Lung (tissue), 12 donors: ENCODE measurements around the gene PIP5K1B. TPM values are rescaled to one million over a fixed set of nuclear protein-coding genes. Genes with fewer than 3 reads are reported as not detected.

Experiments
- ATAC-seq: fragments of 200-7000 bp; cut with Tn5 transposase; one replicate; pipeline ENCODE4 v1.9.1; 2020; ENCODE audit warnings: moderate number of reproducible peaks; ENCODE audit not compliant: insufficient read depth, low FRiP score
- DNase-seq, 3 donors: peaks; one replicate each; pipeline ENCODE4 v3.0.0-alpha.2; 2013 to 2017
- H3K27ac ChIP-seq, 2 donors: one replicate each; pipeline ENCODE4 v1.5.1; 2013; ENCODE audit warnings: mild to moderate bottlenecking in 2 of 2, moderate library complexity in 2 of 2, control low read depth in 1 of 2, inconsistent platforms in 1 of 2, low read depth in 1 of 2, low read length in 1 of 2
- H3K27me3 ChIP-seq, 3 donors: one replicate each; pipeline ENCODE4 v1.5.1; 2013; ENCODE audit warnings: low read length in 2 of 3; ENCODE audit not compliant: control insufficient read depth in 3 of 3, insufficient read depth in 3 of 3
- H3K36me3 ChIP-seq, 4 donors: one replicate each; pipeline ENCODE4 v1.5.1; 2013; ENCODE audit warnings: low read length in 4 of 4, mild to moderate bottlenecking in 1 of 4, moderate library complexity in 1 of 4; ENCODE audit not compliant: control insufficient read depth in 4 of 4, insufficient read depth in 4 of 4
- H3K4me1 ChIP-seq, 5 donors: one replicate each; pipeline ENCODE4 v1.5.1; 2013; ENCODE audit warnings: low read length in 5 of 5, mild to moderate bottlenecking in 2 of 5, moderate library complexity in 1 of 5; ENCODE audit not compliant: control insufficient read depth in 5 of 5, insufficient read depth in 5 of 5
- H3K4me3 ChIP-seq: one replicate; pipeline ENCODE4 v1.5.1; 2013; ENCODE audit warnings: mild to moderate bottlenecking, control low read depth, moderate library complexity
- H3K9ac ChIP-seq, 2 donors: one replicate each; pipeline ENCODE4 v1.5.1; 2013; ENCODE audit warnings: low read length in 2 of 2, control low read depth in 1 of 2; ENCODE audit not compliant: insufficient read depth in 1 of 2
- H3K9me3 ChIP-seq, 4 donors: one replicate each; pipeline ENCODE4 v1.5.1; 2013; ENCODE audit warnings: low read length in 3 of 4, mild to moderate bottlenecking in 1 of 4, moderate library complexity in 1 of 4; ENCODE audit not compliant: control insufficient read depth in 4 of 4, insufficient read depth in 3 of 4
- WGBS, 2 donors: extraction: QIAGEN DNeasy Blood & Tissue Kit; methylation state at CpG; one replicate each; pipeline ENCODE4 v1.1.7; 2013; 5-methylcytosine and 5-hydroxymethylcytosine counted together
- polyA plus RNA-seq, 2 donors: library from polyadenylated mRNA; stranded (reverse); fragments of 200-250 nt; gene quantifications; one replicate each; pipeline ENCODE4 v1.2.1, GENCODE V29; 2013
- total RNA-seq, 2 donors: library from RNA; depleted of rRNA in 1 of 2; stranded (reverse); fragments of >200 nt in 1 of 2; gene quantifications; one replicate each; pipeline ENCODE4 v1.2.1, GENCODE V29; 2014 to 2021
- TF ChIP-seq, protein P1 (sequence below): IDR thresholded peaks from 2 replicates; pipeline ENCODE4 v1.5.1; 2012; ENCODE audit warnings: mild to moderate bottlenecking; ENCODE audit errors: control extremely low read depth, extremely low read depth
- donor health status: control.
- donor health status: control.
- donor health status: Bipolar disorder and iron deficiency.
- donor health status: healthy.
- donor health status: DM: yes; HTN: yes; CAD: no.

PIP5K1B gene
- total and polyA plus RNA-seq, 4 donors: 6.6 to 28.2 (median 15.6) TPM

DNA sequence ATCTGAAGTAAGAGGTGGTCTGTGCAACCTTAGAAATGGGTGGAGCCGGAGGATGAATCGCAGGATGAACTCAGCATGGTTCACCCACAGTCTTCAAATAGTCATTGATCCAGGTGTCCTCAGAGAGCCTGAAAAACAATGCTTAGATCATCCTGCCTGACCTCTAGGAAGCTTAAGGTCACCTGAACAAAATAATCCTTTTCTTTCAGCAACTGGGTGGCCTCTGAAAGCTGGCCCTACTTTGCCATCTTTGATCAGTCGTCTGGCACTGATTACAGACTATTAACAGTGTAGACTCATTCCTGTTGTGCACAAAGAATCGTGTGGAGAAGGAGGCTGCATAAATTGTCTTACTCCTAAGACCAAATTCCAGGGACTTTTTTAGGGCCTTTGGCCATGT is 50.7 kb downstream of the PIP5K1B start:
- H3K27ac ChIP-seq: no peak overlapping the region
- no peaks in the 10 kb centered on the region for H3K27me3 ChIP-seq
- peaks cover 0 to 2% (median 0%) of the 10 kb centered on the region in 4 donors for H3K9me3 ChIP-seq
- TF ChIP-seq, protein P1, sequence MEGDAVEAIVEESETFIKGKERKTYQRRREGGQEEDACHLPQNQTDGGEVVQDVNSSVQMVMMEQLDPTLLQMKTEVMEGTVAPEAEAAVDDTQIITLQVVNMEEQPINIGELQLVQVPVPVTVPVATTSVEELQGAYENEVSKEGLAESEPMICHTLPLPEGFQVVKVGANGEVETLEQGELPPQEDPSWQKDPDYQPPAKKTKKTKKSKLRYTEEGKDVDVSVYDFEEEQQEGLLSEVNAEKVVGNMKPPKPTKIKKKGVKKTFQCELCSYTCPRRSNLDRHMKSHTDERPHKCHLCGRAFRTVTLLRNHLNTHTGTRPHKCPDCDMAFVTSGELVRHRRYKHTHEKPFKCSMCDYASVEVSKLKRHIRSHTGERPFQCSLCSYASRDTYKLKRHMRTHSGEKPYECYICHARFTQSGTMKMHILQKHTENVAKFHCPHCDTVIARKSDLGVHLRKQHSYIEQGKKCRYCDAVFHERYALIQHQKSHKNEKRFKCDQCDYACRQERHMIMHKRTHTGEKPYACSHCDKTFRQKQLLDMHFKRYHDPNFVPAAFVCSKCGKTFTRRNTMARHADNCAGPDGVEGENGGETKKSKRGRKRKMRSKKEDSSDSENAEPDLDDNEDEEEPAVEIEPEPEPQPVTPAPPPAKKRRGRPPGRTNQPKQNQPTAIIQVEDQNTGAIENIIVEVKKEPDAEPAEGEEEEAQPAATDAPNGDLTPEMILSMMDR: no peak
- H3K36me3 ChIP-seq: no peaks in the 10 kb centered on the region
- DNase-seq (no peak), ATAC-seq (no peak)
- no peak overlapping the region for H3K4me3 ChIP-seq
- WGBS, 2 donors: 82 to 90% methylated on average over 4 of the region's 4 CpGs
- peaks cover 0 to 5% (median 0%) of the 10 kb centered on the region in 5 donors for H3K4me1 ChIP-seq
- H3K9ac ChIP-seq: no peak overlapping the region

DNA sequence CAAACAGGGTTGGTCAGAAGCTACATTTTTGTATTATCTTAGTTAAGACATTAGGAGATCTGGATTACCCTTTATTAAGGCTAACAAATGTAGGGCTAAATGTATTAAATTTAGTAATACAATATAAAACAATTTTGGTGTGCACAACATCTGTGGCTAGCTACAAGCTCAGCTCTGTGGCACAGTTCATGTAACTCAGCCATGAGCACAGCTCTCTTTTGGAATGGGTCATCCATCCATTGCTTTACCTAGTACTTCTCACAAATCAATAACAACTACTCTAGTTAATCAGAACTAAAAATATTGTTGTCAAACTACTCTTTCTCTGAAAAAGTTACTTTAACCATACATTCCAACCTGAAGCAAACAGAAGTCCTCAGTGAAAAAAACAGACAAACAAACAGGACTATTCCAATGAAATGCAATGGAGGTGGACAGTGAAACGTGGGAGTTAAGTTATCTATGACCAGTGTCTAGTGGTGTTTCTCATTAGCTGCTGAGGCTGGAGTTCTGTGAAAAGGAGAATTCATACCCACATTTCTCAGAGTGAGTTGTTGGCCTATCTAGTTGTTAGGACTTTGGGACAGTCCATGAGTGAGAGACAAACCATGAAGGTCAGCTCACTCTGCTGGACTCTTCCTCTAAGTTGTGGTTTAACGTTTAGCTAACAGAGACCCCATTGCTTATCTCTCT is 55.1 kb downstream of the PIP5K1B start:
- Histone ChIP-seq H3K4me1 (peaks cover 0 to 15% (median 0%) of the 10 kb centered on the region in 5 donors), H3K9me3 (peaks cover 0 to 2% (median 0%) of the 10 kb centered on the region in 4 donors), H3K9ac (no peak overlapping the region), H3K27ac (peak overlapping the region in 1 of 2 donors; percentile 22), H3K4me3 (no peak overlapping the region), H3K36me3 (no peaks in the 10 kb centered on the region), H3K27me3 (no peaks in the 10 kb centered on the region)
- DNase-seq (no peak), ATAC-seq (no peak)
- 88 to 100% methylated on average over 2 of the region's 2 CpGs for WGBS, 2 donors
- TF ChIP-seq, protein P1: no peak

DNA sequence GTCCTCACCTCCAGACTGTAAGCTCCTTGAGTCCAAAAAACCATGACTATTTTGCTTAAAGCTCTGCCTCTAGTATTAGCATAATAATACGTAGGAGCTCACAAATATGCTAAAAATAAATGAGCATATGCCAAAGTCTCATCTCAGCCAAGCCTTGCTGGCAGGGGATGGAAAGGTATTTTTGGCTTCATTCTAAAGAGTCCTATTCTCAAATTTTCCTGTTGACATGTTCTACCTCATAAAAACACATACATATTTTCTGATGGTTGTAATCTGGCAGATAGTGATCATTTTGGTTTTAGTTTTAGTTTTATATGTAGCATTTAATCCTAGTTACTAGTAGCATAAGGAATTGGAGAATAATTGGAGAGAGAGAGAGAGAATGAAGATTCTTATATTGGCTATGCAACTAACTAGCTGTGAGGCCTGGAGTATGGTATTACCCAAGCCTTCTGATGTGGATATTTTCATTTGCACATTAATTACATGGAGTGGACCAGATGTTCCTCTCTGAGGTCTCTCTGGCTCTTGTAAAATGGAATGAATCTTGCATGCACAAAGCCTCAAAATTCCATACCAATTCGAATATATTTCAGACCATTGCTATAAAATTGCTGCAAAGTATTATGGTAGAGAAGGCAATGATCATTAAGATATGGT is 55.8 kb downstream of the PIP5K1B start:
- Histone ChIP-seq H3K9ac (no peak overlapping the region), H3K9me3 (peaks cover 0 to 2% (median 0%) of the 10 kb centered on the region in 4 donors), H3K4me1 (peaks cover 0 to 15% (median 0%) of the 10 kb centered on the region in 5 donors), H3K36me3 (no peaks in the 10 kb centered on the region), H3K27me3 (no peaks in the 10 kb centered on the region), H3K27ac (peak overlapping the region in 1 of 2 donors; percentile 22), H3K4me3 (no peak overlapping the region)
- no peak for DNase-seq
- TF ChIP-seq, protein P1: no peak
- WGBS, 2 donors: 70 to 74% methylated on average over 2 of the region's 2 CpGs
- ATAC-seq: no peak
